ENCODE measurements around the gene MTCH2.

The MTCH2 gene

GRCh38 chr11:47631473-47631872, 10.9 kb downstream of the MTCH2 start:
- no peak for DNase-seq

- DNase-seq, result no peak
Observed at GRCh38 chr11:47628026-47628425, 14.3 kb downstream of the MTCH2 start.

- DNase-seq, result no peak
Observed at GRCh38 chr11:47626234-47626633, 16.1 kb downstream of the MTCH2 start.

- DNase-seq, result no peak
Observed at GRCh38 chr11:47620836-47621378, 21.5 kb downstream of the MTCH2 start.

- no peak for DNase-seq
Observed at GRCh38 chr11:47617417-47617809, 24.9 kb downstream of the MTCH2 start.

- peak; percentile 9 for DNase-seq
Observed at GRCh38 chr11:47616726-47617416, 25.5 kb downstream of the MTCH2 start.

- DNase-seq, result no peak
Observed at GRCh38 chr11:47615249-47615648, 27.1 kb downstream of the MTCH2 start.

- no peak for DNase-seq
Observed at GRCh38 chr11:47611348-47611794, 31.0 kb downstream of the MTCH2 start.

GRCh38 chr11:47609675-47610074, 32.7 kb downstream of the MTCH2 start:
- DNase-seq, result no peak

- DNase-seq, result no peak
Observed at GRCh38 chr11:47607380-47607779, 35.0 kb downstream of the MTCH2 start.

- no peak for DNase-seq
Observed at GRCh38 chr11:47606731-47607130, 35.6 kb downstream of the MTCH2 start.

GRCh38 chr11:47605921-47606320, 36.4 kb downstream of the MTCH2 start:
- no peak for DNase-seq

- DNase-seq, result no peak
Observed at GRCh38 chr11:47603295-47603694, 39.1 kb downstream of the MTCH2 start.

GRCh38 chr11:47599902-47600301, 42.5 kb downstream of the MTCH2 start:
- no peak for DNase-seq

GRCh38 chr11:47595967-47596366, 46.4 kb downstream of the MTCH2 start:
- DNase-seq, result no peak

GRCh38 chr11:47595029-47595428, 47.3 kb downstream of the MTCH2 start:
- no peak for DNase-seq

GRCh38 chr11:47593934-47594855, 48.2 kb downstream of the MTCH2 start, which contains the start of gene C1QTNF4:
TSS of gene C1QTNF4 (minus strand) at chr11:47594411. CDS start at chr11:47590810, 3,601 bp downstream.
- DNase-seq, result no peak

GRCh38 chr11:47593492-47593933, 48.8 kb downstream of the MTCH2 start:
- DNase-seq, result no peak

- no peak for DNase-seq
Observed at GRCh38 chr11:47592970-47593369, 49.4 kb downstream of the MTCH2 start.

- no peak for DNase-seq
Observed at GRCh38 chr11:47592251-47592650, 50.1 kb downstream of the MTCH2 start.

- DNase-seq, result no peak
Observed at GRCh38 chr11:47591764-47592163, 50.6 kb downstream of the MTCH2 start.

- DNase-seq, result no peak
Observed at GRCh38 chr11:47589977-47590861, 52.1 kb downstream of the MTCH2 start.

GRCh38 chr11:47589584-47589976, 52.8 kb downstream of the MTCH2 start:
- no peak for DNase-seq

Data from stimulated activated CD4-positive, alpha-beta T cell treated with anti-CD3 and anti-CD28 coated beads, Interleukin-4, amount 100 ng/mL, for 24 hours (primary cell).